GM12878 (cell line): ENCODE measurements around the gene CACFD1. TPM values are rescaled to one million over a fixed set of nuclear protein-coding genes. Genes with fewer than 3 reads are reported as not detected.

Experiments
- ATAC-seq: fragments of 200-7000 bp; cut with Tn5 transposase; 3 replicates; pipeline ENCODE4 v1.9.1; 2020; ENCODE audit warnings: mild to moderate bottlenecking, moderate library complexity
- BruUV-seq: library from RNA; stranded (reverse); fragments of 400-500 nt; replicated peaks from 2 replicates; lab custom pipeline; 2021; lab: Mats Ljungman, UMichigan
- CTCF ChIA-PET: fragments of 300-600 bp; sonication (Branson Sonifier 250); formaldehyde crosslinking; extraction: SDS; loops from one replicate; lab custom pipeline; 2021; ENCODE audit warnings: inconsistent platforms; lab: Yijun Ruan, JAX
- POLR2A ChIA-PET: fragments of 350-600 bp; formaldehyde crosslinking; extraction: SDS; loops from one replicate; lab custom pipeline; 2021; ENCODE audit warnings: inconsistent platforms; lab: Charles Lee
- RAD21 ChIA-PET: fragments of 300-600 bp; sonication (Branson Sonifier 250); formaldehyde crosslinking; loops from one replicate; lab custom pipeline; 2023; ENCODE audit warnings: antibody characterized with exemption; ENCODE audit not compliant: unreplicated experiment; lab: Charles Lee
- SMC1A ChIA-PET: fragments of 300-600 bp; sonication (Branson Sonifier 250); formaldehyde crosslinking; loops from one replicate; lab custom pipeline; 2023; ENCODE audit not compliant: unreplicated experiment, uncharacterized antibody; lab: Charles Lee
- DNase-seq: peaks from one replicate; pipeline ENCODE4 v3.0.0-alpha.2; 2011; ENCODE audit warnings: low read depth, low spot score
- FAIRE-seq: peaks from 3 replicates; lab custom pipeline; 2011; peaks lifted over from hg19 to GRCh38; lab: Jason Lieb, UNC
- H2AFZ ChIP-seq: 2 replicates; pipeline ENCODE4 v1.6.0; 2011; ENCODE audit warnings: low read depth, low read length, control low read depth; ENCODE audit not compliant: control insufficient read depth
- H3K27ac ChIP-seq: 2 replicates; pipeline ENCODE4 v1.5.1; 2011; ENCODE audit warnings: control low read depth; ENCODE audit not compliant: control insufficient read depth, insufficient read depth
- H3K27me3 ChIP-seq, 2 experiments: replicated peaks in 1 of 2; 2 replicates each; pipeline versions ENCODE4 v1.6.0 to v1.6.1; 2011; ENCODE audit warnings: low read length in 1 of 2; ENCODE audit not compliant: control insufficient read depth in 2 of 2, insufficient read depth in 2 of 2
- H3K36me3 ChIP-seq, 2 experiments: 2 replicates each; pipeline ENCODE4 v1.5.1; 2011; ENCODE audit warnings: low read length in 1 of 2; ENCODE audit not compliant: control insufficient read depth in 2 of 2, insufficient read depth in 2 of 2
- H3K4me1 ChIP-seq: 2 replicates; pipeline ENCODE4 v1.6.1; 2011; ENCODE audit warnings: mild to moderate bottlenecking, low read length, moderate library complexity, mixed read lengths; ENCODE audit not compliant: control insufficient read depth, insufficient read depth
- H3K4me2 ChIP-seq: 2 replicates; pipeline ENCODE4 v1.6.0; 2011; ENCODE audit warnings: control low read depth; ENCODE audit not compliant: control insufficient read depth, insufficient read depth
- H3K4me3 ChIP-seq: fragments of 200-600 bp; sonication (generic); 2 replicates; pipeline ENCODE4 v1.5.1; 2016
- H3K79me2 ChIP-seq: 2 replicates; pipeline ENCODE4 v1.6.0; 2011; ENCODE audit warnings: low read length; ENCODE audit not compliant: control insufficient read depth, insufficient read depth
- H3K9ac ChIP-seq: 2 replicates; pipeline ENCODE4 v1.8.0; 2011; ENCODE audit warnings: low read length, control low read depth, mixed read lengths; ENCODE audit not compliant: control insufficient read depth, insufficient read depth
- H3K9me3 ChIP-seq: replicated peaks from 3 replicates; pipeline ENCODE4 v1.5.1; 2011; ENCODE audit warnings: mild to moderate bottlenecking, low read length; ENCODE audit not compliant: control insufficient read depth, insufficient read depth
- H4K20me1 ChIP-seq: 2 replicates; pipeline ENCODE4 v1.6.0; 2011; ENCODE audit not compliant: control insufficient read depth, insufficient read depth
- JUNB ChIP-seq: IDR thresholded peaks from 2 replicates; pipeline ENCODE4 v1.6.1; 2016; ENCODE audit warnings: antibody characterized with exemption, mild to moderate bottlenecking
- KLF5 ChIP-seq: fragments of 450-650 bp; IDR thresholded peaks from 2 replicates; pipeline ENCODE4 v1.6.1; 2014; ENCODE audit warnings: mild to moderate bottlenecking; ENCODE audit not compliant: partially characterized antibody
- NKRF ChIP-seq: fragments of 450-650 bp; conservative IDR thresholded peaks from 2 replicates; pipeline ENCODE4 v1.6.1; 2017; ENCODE audit warnings: mild to moderate bottlenecking, moderate library complexity
- NRF1 ChIP-seq: conservative IDR thresholded peaks from 2 replicates; pipeline ENCODE4 v1.6.1; 2011; ENCODE audit warnings: mild to moderate bottlenecking, low read depth, low read length, improper control_type of control experiment
- POLR2AphosphoS5 ChIP-seq: IDR thresholded peaks from 2 replicates; pipeline ENCODE4 v1.6.1; 2011; ENCODE audit warnings: mild to moderate bottlenecking, low read length, inconsistent platforms
- RAD21 ChIP-seq: IDR thresholded peaks from 2 replicates; pipeline ENCODE4 v1.6.1; 2011; ENCODE audit warnings: mild to moderate bottlenecking, low read depth, low read length, moderate library complexity; ENCODE audit not compliant: insufficient read depth
- RBBP5 ChIP-seq: fragments of 200-600 bp; sonication (generic); conservative IDR thresholded peaks from 2 replicates; pipeline ENCODE4 v1.6.1; 2016
- SRF ChIP-seq, 2 experiments: IDR thresholded peaks; 2 replicates each; pipeline ENCODE4 v1.6.1; 2011; ENCODE audit warnings: low read depth in 2 of 2, low read length in 2 of 2, mild to moderate bottlenecking in 1 of 2, moderate library complexity in 1 of 2
- STAT3 ChIP-seq: IDR thresholded peaks from 2 replicates; pipeline ENCODE4 v1.6.1; 2011; ENCODE audit warnings: low read depth, low read length, improper control_type of control experiment
- TBL1XR1 ChIP-seq: IDR thresholded peaks from 2 replicates; pipeline ENCODE4 v1.6.1; 2012; ENCODE audit warnings: low read depth, low read length, improper control_type of control experiment
- TCF3 ChIP-seq: IDR thresholded peaks from 2 replicates; pipeline ENCODE4 v1.6.1; 2012; ENCODE audit warnings: low read depth, mild to moderate bottlenecking, low read length, borderline replicate concordance; ENCODE audit not compliant: insufficient read depth
- ZNF274 ChIP-seq: IDR thresholded peaks from one replicate; pipeline ENCODE4 v1.8.0; 2011; ENCODE audit not compliant: insufficient read length, insufficient read depth
- WGBS: methylation state at CpG from one replicate; pipeline ENCODE4 v1.1.6; 2016; ENCODE audit warnings: low lambda C conversion rate; ENCODE audit not compliant: insufficient replicate concordance, insufficient coverage; ENCODE audit errors: missing lambda C conversion rate; 5-methylcytosine and 5-hydroxymethylcytosine counted together
- in situ Hi-C: fragments of 300-500 bp; cut with MboI; formaldehyde crosslinking; loops from 9 replicates; pipeline ENCODE4 v1.14.3; 2018; ENCODE audit warnings: mixed read lengths
- intact Hi-C: fragments of 100-400 bp; cut with micrococcal nuclease; formaldehyde crosslinking; loops from one replicate; pipeline ENCODE4 v1.14.2; 2022; ENCODE audit not compliant: unreplicated experiment
- polyA plus RNA-seq, 11 experiments: library from polyadenylated mRNA; depleted of rRNA in 4 of 11; unstranded in 6 of 11; stranded (reverse) in 5 of 11; fragments of >200 nt; fragmentation: Nextera tagmentation in 4 of 11; fragmentation: Illumina TruSeq in 1 of 11; extraction: Ambion mirVana in 4 of 11; extraction: Trizol in 1 of 11; gene quantifications; 1 replicate in 1 of 11; 2 replicates in 10 of 11; pipeline versions ENCODE4 v1.2.1 to v1.2.3, GENCODE V29; 2011 to 2016; ENCODE audit warnings: inconsistent platforms in 2 of 11, missing spikeins in 2 of 11, low read depth in 1 of 11
- total RNA-seq, 4 experiments: library from RNA; depleted of rRNA in 3 of 4; stranded (reverse); fragments of >200 nt in 3 of 4; fragmentation: Illumina TruSeq in 1 of 4; extraction: Trizol in 1 of 4; gene quantifications; 2 replicates each; pipeline versions ENCODE4 v1.2.1 to v1.2.3, GENCODE V29; 2013 to 2021
- TF ChIP-seq, protein P1 (sequence below): IDR thresholded peaks from 2 replicates; pipeline ENCODE4 v1.6.1; 2011; ENCODE audit warnings: borderline replicate concordance, low read depth, mild to moderate bottlenecking, moderate library complexity, mixed read lengths, low read length; ENCODE audit not compliant: insufficient read depth; ENCODE audit errors: extremely low read length
- TF ChIP-seq, protein P2 (sequence below): fragments of 450-650 bp; IDR thresholded peaks from 2 replicates; pipeline ENCODE4 v1.6.1; 2016; ENCODE audit warnings: mild to moderate bottlenecking, moderate library complexity, borderline replicate concordance

CACFD1 gene
- total and polyA plus RNA-seq, 10 of the 15 experiments (the other 5 are each of a cell fraction or from before 2014, with no cell fraction given): 0.09 to 5.8 (median 1.4) TPM; not detected in 1

GRCh38 chr9:133519693-133520092 is 59.9 kb downstream of the CACFD1 start:
- ATAC-seq (no peak), DNase-seq (no peak), FAIRE-seq (no peak)
- POLR2A ChIA-PET: no interaction called here
- H3K9me3 ChIP-seq: no peaks in the 10 kb centered on the region
- no peak overlapping the region for H3K27ac ChIP-seq
- no peaks in the 10 kb centered on the region for H4K20me1 ChIP-seq
- SMC1A ChIA-PET: no interaction called here
- no peaks in the 10 kb centered on the region for H3K79me2 ChIP-seq
- in situ Hi-C loops: no loop called here
- intact Hi-C loops: no loop called here
- H2AFZ ChIP-seq: no peak overlapping the region
- CTCF ChIA-PET: no interaction called here
- no peak overlapping the region for H3K9ac ChIP-seq
- no peak overlapping the region for H3K4me2 ChIP-seq
- RAD21 ChIA-PET: no interaction called here
- H3K36me3 ChIP-seq: no peaks in the 10 kb centered on the region
- H3K27me3 ChIP-seq: peaks cover 0 to 4% of the 10 kb centered on the region in 2 experiments; a peak in 3 of 4 replicates
- TF ChIP-seq KLF5: no peak
- no peak for TF ChIP-seq STAT3
- no peak for TF ChIP-seq RAD21
- TF ChIP-seq NRF1: no peak
- TF ChIP-seq TCF3: no peak
- TF ChIP-seq ZNF274: no peak
- no peak for TF ChIP-seq NKRF
- TF ChIP-seq TBL1XR1: no peak
- TF ChIP-seq, protein P1, sequence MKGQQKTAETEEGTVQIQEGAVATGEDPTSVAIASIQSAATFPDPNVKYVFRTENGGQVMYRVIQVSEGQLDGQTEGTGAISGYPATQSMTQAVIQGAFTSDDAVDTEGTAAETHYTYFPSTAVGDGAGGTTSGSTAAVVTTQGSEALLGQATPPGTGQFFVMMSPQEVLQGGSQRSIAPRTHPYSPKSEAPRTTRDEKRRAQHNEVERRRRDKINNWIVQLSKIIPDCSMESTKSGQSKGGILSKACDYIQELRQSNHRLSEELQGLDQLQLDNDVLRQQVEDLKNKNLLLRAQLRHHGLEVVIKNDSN: no peak
- no peak for TF ChIP-seq SRF (IDR thresholded peaks at IDR 0.05; ENCODE audit: low read depth in 2 of 2, low read length in 2 of 2)
- TF ChIP-seq JUNB: no peak
- no peak for TF ChIP-seq RBBP5
- no peak for TF ChIP-seq POLR2AphosphoS5
- TF ChIP-seq, protein P2, sequence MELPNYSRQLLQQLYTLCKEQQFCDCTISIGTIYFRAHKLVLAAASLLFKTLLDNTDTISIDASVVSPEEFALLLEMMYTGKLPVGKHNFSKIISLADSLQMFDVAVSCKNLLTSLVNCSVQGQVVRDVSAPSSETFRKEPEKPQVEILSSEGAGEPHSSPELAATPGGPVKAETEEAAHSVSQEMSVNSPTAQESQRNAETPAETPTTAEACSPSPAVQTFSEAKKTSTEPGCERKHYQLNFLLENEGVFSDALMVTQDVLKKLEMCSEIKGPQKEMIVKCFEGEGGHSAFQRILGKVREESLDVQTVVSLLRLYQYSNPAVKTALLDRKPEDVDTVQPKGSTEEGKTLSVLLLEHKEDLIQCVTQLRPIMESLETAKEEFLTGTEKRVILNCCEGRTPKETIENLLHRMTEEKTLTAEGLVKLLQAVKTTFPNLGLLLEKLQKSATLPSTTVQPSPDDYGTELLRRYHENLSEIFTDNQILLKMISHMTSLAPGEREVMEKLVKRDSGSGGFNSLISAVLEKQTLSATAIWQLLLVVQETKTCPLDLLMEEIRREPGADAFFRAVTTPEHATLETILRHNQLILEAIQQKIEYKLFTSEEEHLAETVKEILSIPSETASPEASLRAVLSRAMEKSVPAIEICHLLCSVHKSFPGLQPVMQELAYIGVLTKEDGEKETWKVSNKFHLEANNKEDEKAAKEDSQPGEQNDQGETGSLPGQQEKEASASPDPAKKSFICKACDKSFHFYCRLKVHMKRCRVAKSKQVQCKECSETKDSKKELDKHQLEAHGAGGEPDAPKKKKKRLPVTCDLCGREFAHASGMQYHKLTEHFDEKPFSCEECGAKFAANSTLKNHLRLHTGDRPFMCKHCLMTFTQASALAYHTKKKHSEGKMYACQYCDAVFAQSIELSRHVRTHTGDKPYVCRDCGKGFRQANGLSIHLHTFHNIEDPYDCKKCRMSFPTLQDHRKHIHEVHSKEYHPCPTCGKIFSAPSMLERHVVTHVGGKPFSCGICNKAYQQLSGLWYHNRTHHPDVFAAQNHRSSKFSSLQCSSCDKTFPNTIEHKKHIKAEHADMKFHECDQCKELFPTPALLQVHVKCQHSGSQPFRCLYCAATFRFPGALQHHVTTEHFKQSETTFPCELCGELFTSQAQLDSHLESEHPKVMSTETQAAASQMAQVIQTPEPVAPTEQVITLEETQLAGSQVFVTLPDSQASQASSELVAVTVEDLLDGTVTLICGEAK: no peak
- no peak overlapping the region for H3K4me3 ChIP-seq
- H3K4me1 ChIP-seq: no peaks in the 10 kb centered on the region
- 19% methylated on average over 7 of the region's 7 CpGs for WGBS
- no TSS peak for BruUV-seq
